Panc1 (cell line): ENCODE measurements around the gene GMDS. TPM values are rescaled to one million over a fixed set of nuclear protein-coding genes. Genes with fewer than 3 reads are reported as not detected.

ENCODE experiments used
- ATAC-seq: fragments of 200-7000 bp; cut with Tn5 transposase; 2 replicates; pipeline ENCODE4 v1.9.1; 2020; ENCODE audit warnings: mild to moderate bottlenecking, moderate library complexity
- BruUV-seq: library from RNA; stranded (reverse); fragments of 400-500 nt; replicated peaks from 2 replicates; lab custom pipeline; 2021; lab: Mats Ljungman, UMichigan
- CTCF ChIA-PET: fragments of 300-600 bp; sonication (Branson Sonifier 250); formaldehyde crosslinking; loops from one replicate; lab custom pipeline; 2022; ENCODE audit warnings: antibody characterized with exemption; lab: Charles Lee
- POLR2A ChIA-PET: fragments of 300-600 bp; sonication (Branson Sonifier 250); formaldehyde crosslinking; loops from one replicate; lab custom pipeline; 2022; ENCODE audit warnings: antibody characterized with exemption; lab: Charles Lee
- DNase-seq: peaks from one replicate; pipeline ENCODE4 v3.0.0-alpha.2; 2010; ENCODE audit warnings: low read depth, low spot score
- H3K27ac ChIP-seq: 2 replicates; pipeline ENCODE4 v1.5.1; 2011; ENCODE audit warnings: mild to moderate bottlenecking, low read length, inconsistent platforms
- H3K27me3 ChIP-seq: fragments of 200-500 bp; sonication (Bioruptor generic); 2 replicates; pipeline ENCODE4 v1.6.0; 2014; ENCODE audit warnings: low read length, inconsistent platforms; ENCODE audit not compliant: control insufficient read depth, insufficient read depth
- H3K36me3 ChIP-seq: fragments of 200-500 bp; sonication (Bioruptor generic); 2 replicates; pipeline ENCODE4 v1.5.1; 2014; ENCODE audit warnings: inconsistent platforms, mild to moderate bottlenecking, low read length, moderate library complexity; ENCODE audit not compliant: control insufficient read depth, insufficient read depth
- H3K4me1 ChIP-seq: 2 replicates; pipeline ENCODE4 v1.5.1; 2011; ENCODE audit warnings: inconsistent platforms, mild to moderate bottlenecking, low read length, moderate library complexity; ENCODE audit not compliant: control insufficient read depth, insufficient read depth
- H3K4me3 ChIP-seq, 2 experiments: 2 replicates each; pipeline ENCODE4 v1.5.1; 2011 to 2012; ENCODE audit warnings: low read depth in 2 of 2, low read length in 2 of 2, mild to moderate bottlenecking in 2 of 2, inconsistent platforms in 1 of 2, moderate library complexity in 1 of 2
- H3K9me3 ChIP-seq: fragments of 200-500 bp; sonication (Bioruptor generic); 2 replicates; pipeline ENCODE4 v1.5.1; 2014; ENCODE audit warnings: low read depth, mild to moderate bottlenecking, inconsistent platforms, low read length, moderate library complexity; ENCODE audit not compliant: control insufficient read depth, insufficient read depth
- CTCF ChIP-seq: fragments of 450-650 bp; IDR thresholded peaks from 2 replicates; pipeline ENCODE4 v1.5.1; 2017; ENCODE audit warnings: mild to moderate bottlenecking
- POLR2AphosphoS5 ChIP-seq: IDR thresholded peaks from 2 replicates; pipeline ENCODE4 v1.6.1; 2012; ENCODE audit warnings: mild to moderate bottlenecking, low read depth, low read length, moderate library complexity
- REST ChIP-seq, 2 experiments: IDR thresholded peaks; 2 replicates each; pipeline ENCODE4 v1.6.1; 2011 to 2012; ENCODE audit warnings: low read depth in 2 of 2, control low read depth in 1 of 2, low read length in 1 of 2, mild to moderate bottlenecking in 1 of 2, moderate library complexity in 1 of 2; ENCODE audit not compliant: insufficient read depth in 1 of 2
- SIN3A ChIP-seq: IDR thresholded peaks from 2 replicates; pipeline ENCODE4 v1.6.1; 2012; ENCODE audit warnings: low read depth, mild to moderate bottlenecking, low read length, moderate library complexity, borderline replicate concordance; ENCODE audit not compliant: insufficient read depth
- TCF7L2 ChIP-seq: IDR thresholded peaks from 2 replicates; pipeline ENCODE4 v1.6.1; 2011; ENCODE audit warnings: mild to moderate bottlenecking, low read depth, low read length, inconsistent platforms
- in situ Hi-C: cut with HindIII; loops from 2 replicates; pipeline ENCODE4 v1.10.0; 2016; ENCODE audit warnings: low sequenced_read_pairs, low pct_unique_long_range_greater_than_20kb
- intact Hi-C: fragments of 100-400 bp; cut with micrococcal nuclease; formaldehyde crosslinking; loops from one replicate; pipeline ENCODE4 v1.10.0; 2022; ENCODE audit not compliant: unreplicated experiment
- total RNA-seq: library from RNA; stranded (reverse); gene quantifications from one replicate; pipeline ENCODE4 v1.2.1, GENCODE V29; 2021; ENCODE audit not compliant: unreplicated experiment

Gene GMDS
- total RNA-seq, 1 experiment from 2014 or later: 9.8 TPM

GRCh38 chr6:1850840-1851157 is 394.6 kb downstream of the GMDS start:
- H3K4me1 ChIP-seq: no peaks in the 10 kb centered on the region
- H3K27ac ChIP-seq: no peak overlapping the region
- ATAC-seq (no peak), DNase-seq (no peak)
- H3K4me3 ChIP-seq: no peak overlapping the region
- intact Hi-C loops: no loop called here
- TF ChIP-seq REST (IDR thresholded peaks at IDR 0.05; ENCODE audit: insufficient read depth in 1 of 2, low read depth in 2 of 2, low read length in 1 of 2) (no peak), POLR2AphosphoS5 (no peak), TCF7L2 (no peak), CTCF (no peak), SIN3A (no peak)
- ChIA-PET POLR2A (no interaction called here), CTCF (no interaction called here)
- no peaks in the 10 kb centered on the region for H3K36me3 ChIP-seq
- no peaks in the 10 kb centered on the region for H3K9me3 ChIP-seq
- H3K27me3 ChIP-seq: no peaks in the 10 kb centered on the region
- in situ Hi-C loops: no loop called here
- BruUV-seq: no TSS peak

- Histone ChIP-seq H3K4me1 (no peaks in the 10 kb centered on the region), H3K4me3 (no peak overlapping the region), H3K9me3 (no peaks in the 10 kb centered on the region), H3K27me3 (no peaks in the 10 kb centered on the region), H3K27ac (no peak overlapping the region), H3K36me3 (no peaks in the 10 kb centered on the region)
- intact Hi-C loops (no loop called here), in situ Hi-C loops (no loop called here)
- ATAC-seq (no peak), DNase-seq (no peak)
- BruUV-seq: no TSS peak
- POLR2A ChIA-PET: no interaction called here
- TF ChIP-seq POLR2AphosphoS5: no peak
- TF ChIP-seq SIN3A: no peak
- no peak for TF ChIP-seq REST (IDR thresholded peaks at IDR 0.05; ENCODE audit: insufficient read depth in 1 of 2, low read depth in 2 of 2, low read length in 1 of 2)
- TF ChIP-seq TCF7L2: no peak
- no peak for TF ChIP-seq CTCF
- CTCF ChIA-PET: no interaction called here
Observed at GRCh38 chr6:1850121-1850839, 395.1 kb downstream of the GMDS start.
